ENCODE data around the gene SEZ6. TPM values are rescaled to one million over a fixed set of nuclear protein-coding genes. Genes with fewer than 3 reads are reported as not detected.

The SEZ6 gene
- total RNA-seq, 1 experiment from 2014 or later = 2.6 TPM

- Histone ChIP-seq H3K27ac (ENCODE audit: low read depth, low read length, poor library complexity, severe bottlenecking) (no peak overlapping the region), H3K9me3 (ENCODE audit: low read depth, low read length, poor library complexity, severe bottlenecking) (no peaks in the 10 kb centered on the region), H3K36me3 (ENCODE audit: insufficient read depth, low read length, poor library complexity, severe bottlenecking) (no peaks in the 10 kb centered on the region), H3K27me3 (replicated peaks; ENCODE audit: insufficient read depth, low read depth, low read length, poor library complexity) (no peaks in the 10 kb centered on the region), H3K4me3 (ENCODE audit: low read depth, low read length, poor library complexity, severe bottlenecking) (no peak overlapping the region), H3K4me1 (ENCODE audit: insufficient read depth, low read length, poor library complexity, severe bottlenecking) (peaks cover 21% of the 10 kb centered on the region)
- ChIA-PET CTCF (no interaction called here), POLR2A (ENCODE audit: low non-redundant PET) (no interaction called here)
- TF ChIP-seq CTCF (conservative IDR thresholded peaks at IDR 0.05; ENCODE audit: low read depth, low read length) (no peak), EZH2 (IDR thresholded peaks at IDR 0.05; ENCODE audit: borderline replicate concordance, low read depth, low read length, poor library complexity, severe bottlenecking) (no peak)
- intact Hi-C loops (cut with micrococcal nuclease; ENCODE audit: unreplicated experiment) = no loop called here
- DNase-seq (ENCODE audit: low spot score) = no peak
- no TSS peak for BruUV-seq (replicated peaks)
Measured at GRCh38 chr17:28993645-28994426, 12.0 kb downstream of the SEZ6 start.

- no peak for TF ChIP-seq EZH2 (IDR thresholded peaks at IDR 0.05; ENCODE audit: borderline replicate concordance, low read depth, low read length, poor library complexity, severe bottlenecking)
- TF ChIP-seq CTCF (conservative IDR thresholded peaks at IDR 0.05; ENCODE audit: low read depth, low read length) = no peak
- DNase-seq (ENCODE audit: low spot score) = no peak
- intact Hi-C loops (cut with micrococcal nuclease; ENCODE audit: unreplicated experiment) = no loop called here
- no peak overlapping the region for H3K27ac ChIP-seq (ENCODE audit: low read depth, low read length, poor library complexity, severe bottlenecking)
- no peaks in the 10 kb centered on the region for H3K9me3 ChIP-seq (ENCODE audit: low read depth, low read length, poor library complexity, severe bottlenecking)
- ChIA-PET CTCF (interaction anchor here (0.5 kb wide), 1 partner anchor 250 kb away, joined by 5 read pairs; no protein-coding TSS in a partner anchor), POLR2A (ENCODE audit: low non-redundant PET) (no interaction called here)
- H3K4me1 ChIP-seq (ENCODE audit: insufficient read depth, low read length, poor library complexity, severe bottlenecking) = peaks cover 15% of the 10 kb centered on the region
- H3K36me3 ChIP-seq (ENCODE audit: insufficient read depth, low read length, poor library complexity, severe bottlenecking) = no peaks in the 10 kb centered on the region
- BruUV-seq (replicated peaks) = no TSS peak
- no peaks in the 10 kb centered on the region for H3K27me3 ChIP-seq (replicated peaks; ENCODE audit: insufficient read depth, low read depth, low read length, poor library complexity)
- no peak overlapping the region for H3K4me3 ChIP-seq (ENCODE audit: low read depth, low read length, poor library complexity, severe bottlenecking)
Measured at GRCh38 chr17:28992625-28993600, 12.9 kb downstream of the SEZ6 start.

DNA sequence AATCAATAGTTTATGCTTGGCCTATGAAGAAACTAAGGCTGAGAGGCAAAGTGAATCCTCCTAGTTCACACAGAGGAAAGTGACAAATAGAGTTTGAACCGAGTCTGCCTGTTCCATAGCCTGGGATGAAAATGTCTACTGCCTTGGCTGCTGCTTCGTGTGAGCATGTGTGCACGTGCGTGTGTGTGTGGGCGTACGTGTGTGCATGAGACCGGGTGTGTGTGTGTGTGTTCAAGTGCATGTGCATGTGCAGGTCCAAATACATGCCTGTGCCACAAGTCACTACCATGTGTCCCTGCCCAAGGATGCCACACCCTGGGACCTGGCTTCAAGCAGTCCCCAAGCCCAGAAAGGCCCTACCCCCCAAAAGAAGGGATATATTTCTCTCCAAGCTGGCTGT, 13.6 kb downstream of the SEZ6 start:
- CTCF ChIA-PET = interaction anchor here (0.5 kb wide), 1 partner anchor 249 kb away, joined by 5 read pairs; no protein-coding TSS in a partner anchor
- POLR2A ChIA-PET (ENCODE audit: low non-redundant PET) = no interaction called here

More for the DNA sequence above, 13.6 kb downstream of the SEZ6 start:
- H3K9me3 ChIP-seq (ENCODE audit: low read depth, low read length, poor library complexity, severe bottlenecking) = no peaks in the 10 kb centered on the region
- no peak overlapping the region for H3K27ac ChIP-seq (ENCODE audit: low read depth, low read length, poor library complexity, severe bottlenecking)
- H3K27me3 ChIP-seq (replicated peaks; ENCODE audit: insufficient read depth, low read depth, low read length, poor library complexity) = no peaks in the 10 kb centered on the region
- TF ChIP-seq EZH2 (IDR thresholded peaks at IDR 0.05; ENCODE audit: borderline replicate concordance, low read depth, low read length, poor library complexity, severe bottlenecking) = no peak
- no peak for TF ChIP-seq CTCF (conservative IDR thresholded peaks at IDR 0.05; ENCODE audit: low read depth, low read length)
- no peak for DNase-seq (ENCODE audit: low spot score)
- no peaks in the 10 kb centered on the region for H3K36me3 ChIP-seq (ENCODE audit: insufficient read depth, low read length, poor library complexity, severe bottlenecking)
- H3K4me1 ChIP-seq (ENCODE audit: insufficient read depth, low read length, poor library complexity, severe bottlenecking) = peaks cover 10% of the 10 kb centered on the region
- intact Hi-C loops (cut with micrococcal nuclease; ENCODE audit: unreplicated experiment) = no loop called here
- no TSS peak for BruUV-seq (replicated peaks)
- no peak overlapping the region for H3K4me3 ChIP-seq (ENCODE audit: low read depth, low read length, poor library complexity, severe bottlenecking)
